NCI-H510A treated with DMSO at 0.1 percent for 48 hours (cell line): ENCODE results near the gene DNAJB9.
"Not testable (repeated sequence)": the region's sequence is repeated elsewhere in the genome, so short reads cannot be mapped to it uniquely, and the experiment has no call there.

Experiments used
- DNase-seq: peaks from one replicate; lab custom pipeline; 2025; lab: John Stamatoyannopoulos, UW

DNAJB9 gene

DNA sequence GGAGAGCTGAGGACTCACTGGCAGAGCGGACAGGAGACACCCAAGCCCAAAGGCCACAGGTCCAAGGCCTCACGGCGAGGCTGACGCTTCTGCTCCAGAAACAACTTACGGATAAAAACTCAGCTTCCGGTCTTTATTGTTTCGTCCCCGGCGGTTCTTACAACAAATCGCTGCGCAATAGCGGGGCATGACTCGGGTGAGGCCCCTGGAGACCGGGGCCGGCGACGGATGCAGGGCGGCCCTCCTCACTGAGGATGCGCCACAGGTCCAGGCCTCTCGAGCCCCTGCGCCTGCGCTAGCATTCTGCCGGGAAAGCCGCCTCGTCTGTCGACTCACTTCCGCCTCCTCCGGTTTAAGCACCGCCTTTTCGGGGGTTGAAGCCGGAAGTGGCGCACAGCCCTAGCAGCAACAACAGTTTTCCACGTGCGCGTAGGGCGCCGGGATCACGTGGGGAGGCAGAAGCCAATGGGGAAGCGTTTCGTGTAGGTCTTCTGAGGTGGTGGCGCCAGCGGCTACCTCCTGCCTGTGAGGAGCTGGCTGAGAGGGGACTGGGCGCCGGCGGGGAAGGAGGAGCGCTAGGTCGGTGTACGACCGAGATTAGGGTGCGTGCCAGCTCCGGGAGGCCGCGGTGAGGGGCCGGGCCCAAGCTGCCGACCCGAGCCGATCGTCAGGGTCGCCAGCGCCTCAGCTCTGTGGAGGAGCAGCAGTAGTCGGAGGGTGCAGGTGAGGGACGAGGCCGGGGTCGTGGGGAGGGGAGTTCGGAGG, at the start of gene DNAJB9, which contains the start of gene THAP5:
Gene DNAJB9 (plus strand): TSS at position 494 of the 765 bp plus-strand sequence. CDS start 1,853 bp downstream, outside the sequence.
Gene THAP5 (minus strand): TSS at position 326 of the 765 bp plus-strand sequence. CDS start 137 bp downstream, at position 189.
- peak; percentile 85 for DNase-seq

DNA sequence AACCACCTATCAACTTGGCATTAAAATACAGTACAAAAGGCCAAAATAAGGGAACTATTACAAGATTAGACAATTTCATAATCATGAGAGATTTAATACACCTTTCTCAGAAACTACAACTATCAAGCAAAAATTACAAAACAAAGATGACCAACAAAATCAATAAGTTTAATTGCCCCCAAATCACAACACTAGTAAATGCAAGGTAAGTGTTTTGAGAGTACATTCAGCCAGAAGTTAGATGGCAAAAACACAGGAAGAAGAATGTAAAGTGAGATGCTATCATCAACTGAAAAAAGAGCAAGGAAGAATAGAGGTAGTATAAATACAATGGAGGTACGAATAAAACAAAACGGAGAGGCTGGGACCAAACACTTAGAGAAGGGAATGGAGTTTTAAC, 46.9 kb upstream of the DNAJB9 start:
- DNase-seq, result no peak

- DNase-seq, result peak; percentile 53
Observed at GRCh38 chr7:108525327-108525984, 44.2 kb upstream of the DNAJB9 start.

GRCh38 chr7:108525985-108526767, 43.5 kb upstream of the DNAJB9 start, which contains the start of gene PNPLA8:
TSS of gene PNPLA8 (minus strand) at chr7:108526135. CDS start at chr7:108515491, 10,644 bp downstream.
- DNase-seq, result peak; percentile 98

GRCh38 chr7:108526768-108527017, 43.0 kb upstream of the DNAJB9 start:
- no peak for DNase-seq

GRCh38 chr7:108528183-108528712, 41.4 kb upstream of the DNAJB9 start:
- DNase-seq, result no peak

GRCh38 chr7:108529341-108529740, 40.3 kb upstream of the DNAJB9 start:
- DNase-seq, result no peak

- DNase-seq, result no peak
Observed at GRCh38 chr7:108533712-108534111, 36.0 kb upstream of the DNAJB9 start.

GRCh38 chr7:108535257-108535656, 34.4 kb upstream of the DNAJB9 start:
- DNase-seq, result no peak

GRCh38 chr7:108535744-108536143, 33.9 kb upstream of the DNAJB9 start:
- DNase-seq, result no peak

DNA sequence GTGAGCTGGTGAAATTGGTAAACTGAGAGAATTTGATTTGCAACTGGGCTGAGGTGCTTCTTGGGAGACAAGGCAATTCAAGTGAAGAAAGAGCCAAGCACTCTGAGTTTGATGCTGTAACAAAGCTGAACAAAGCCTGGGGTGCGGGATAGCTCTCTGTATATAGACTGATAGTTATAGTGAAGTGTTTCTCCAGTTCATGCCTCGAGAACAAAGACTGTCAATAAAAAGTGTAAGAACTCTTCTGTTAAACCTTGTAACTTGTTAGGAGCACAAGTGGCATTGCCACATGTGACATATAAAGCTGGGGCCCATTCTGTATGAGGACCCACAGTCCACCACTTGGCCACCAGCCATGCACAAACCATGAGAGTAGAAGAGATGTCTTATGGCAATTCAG, 32.4 kb upstream of the DNAJB9 start:
- no peak for DNase-seq

GRCh38 chr7:108538236-108538635, 31.4 kb upstream of the DNAJB9 start:
- not testable (repeated sequence) for DNase-seq

DNA sequence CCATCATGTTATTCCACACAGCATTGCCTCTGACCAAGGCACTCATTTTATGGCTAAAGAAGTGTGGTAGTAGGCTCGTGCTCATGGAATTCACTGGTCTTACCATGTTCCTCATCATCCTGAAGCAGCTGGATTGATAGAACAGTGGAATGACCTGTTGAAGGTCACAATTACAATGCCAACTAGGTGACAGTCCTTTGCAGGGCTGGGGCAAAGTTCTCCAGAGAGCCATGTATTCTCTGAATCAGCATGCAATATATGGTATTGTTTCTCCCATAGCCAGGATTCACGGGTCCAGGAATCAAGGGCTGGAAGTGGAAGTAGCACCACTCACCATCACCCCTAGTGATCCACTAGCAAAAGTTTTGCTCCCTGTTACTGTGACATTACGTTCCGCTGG, 31.0 kb upstream of the DNAJB9 start:
- not testable (repeated sequence) for DNase-seq

GRCh38 chr7:108541478-108541877, 28.2 kb upstream of the DNAJB9 start:
- DNase-seq, result no peak

GRCh38 chr7:108548141-108548896, 21.4 kb upstream of the DNAJB9 start:
- not testable (repeated sequence) for DNase-seq

DNA sequence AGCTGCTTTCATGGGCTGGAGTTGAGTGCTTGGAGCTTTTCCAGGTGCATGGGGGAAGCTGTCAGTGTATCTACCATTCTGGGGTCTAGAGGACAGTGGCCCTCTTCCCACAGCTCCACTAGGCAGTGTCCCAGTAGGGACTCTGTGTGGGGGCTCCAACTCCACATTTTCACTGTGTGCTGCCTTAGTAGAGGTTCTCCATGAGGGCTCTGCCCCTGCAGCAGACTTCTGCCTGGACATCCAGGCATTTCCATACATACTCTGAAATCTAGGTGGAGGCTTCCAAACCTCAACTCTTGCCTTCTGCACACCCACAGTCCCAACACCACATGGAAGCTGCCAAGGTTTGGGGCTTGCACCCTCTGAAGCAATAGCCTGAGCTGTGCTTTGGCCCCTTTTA, 13.0 kb upstream of the DNAJB9 start:
- DNase-seq, result not testable (repeated sequence)

DNA sequence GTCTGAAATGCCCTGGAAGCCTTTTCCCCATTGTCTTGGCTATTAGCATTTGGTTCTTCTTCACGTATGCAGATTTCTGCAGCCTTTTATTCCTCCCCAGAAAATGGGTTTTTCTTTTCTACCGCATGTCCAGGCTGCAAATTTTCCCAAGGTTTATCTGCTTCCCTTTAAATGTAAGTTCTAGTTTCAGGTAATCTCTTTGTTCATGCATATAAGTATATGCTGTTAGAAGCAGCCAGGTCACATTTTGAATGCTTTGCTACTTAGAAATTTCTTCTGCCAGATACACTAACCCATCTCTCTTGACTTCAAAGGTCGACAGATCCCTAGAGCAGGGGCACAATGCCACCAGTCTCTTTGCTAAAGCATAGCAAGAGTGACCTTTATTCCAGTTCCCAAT, 12.5 kb upstream of the DNAJB9 start:
- no peak for DNase-seq

GRCh38 chr7:108557617-108558016, 12.1 kb upstream of the DNAJB9 start:
- DNase-seq, result no peak

GRCh38 chr7:108559253-108559652, 10.4 kb upstream of the DNAJB9 start:
- no peak for DNase-seq

DNA sequence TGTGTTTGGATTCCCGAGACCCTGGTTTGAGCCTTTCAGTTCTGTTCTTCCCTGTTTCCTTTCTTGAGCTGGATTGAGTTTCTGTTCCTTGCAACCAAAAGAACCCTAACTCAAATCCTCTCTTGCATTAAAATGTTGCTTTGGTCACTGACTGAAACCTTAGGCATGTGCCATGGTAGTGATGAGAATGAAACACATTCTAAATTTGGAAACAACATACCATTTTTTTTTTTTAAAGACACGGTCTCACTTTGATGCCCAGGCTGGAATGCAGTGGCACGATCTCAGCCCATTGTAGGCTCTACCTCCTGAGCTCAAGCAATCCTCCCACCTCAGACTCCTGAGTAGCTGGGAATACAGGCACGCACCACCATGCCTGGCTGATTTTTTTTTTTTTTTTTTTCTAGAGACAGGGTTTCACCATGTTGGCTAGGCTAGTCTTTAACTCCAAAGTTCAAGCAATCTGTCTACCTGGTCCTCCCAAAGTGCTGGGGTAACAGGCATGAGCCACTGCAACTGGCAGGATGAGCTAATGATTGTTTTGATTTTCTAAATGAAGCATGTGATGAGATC, 8.5 kb upstream of the DNAJB9 start:
- no peak for DNase-seq

DNA sequence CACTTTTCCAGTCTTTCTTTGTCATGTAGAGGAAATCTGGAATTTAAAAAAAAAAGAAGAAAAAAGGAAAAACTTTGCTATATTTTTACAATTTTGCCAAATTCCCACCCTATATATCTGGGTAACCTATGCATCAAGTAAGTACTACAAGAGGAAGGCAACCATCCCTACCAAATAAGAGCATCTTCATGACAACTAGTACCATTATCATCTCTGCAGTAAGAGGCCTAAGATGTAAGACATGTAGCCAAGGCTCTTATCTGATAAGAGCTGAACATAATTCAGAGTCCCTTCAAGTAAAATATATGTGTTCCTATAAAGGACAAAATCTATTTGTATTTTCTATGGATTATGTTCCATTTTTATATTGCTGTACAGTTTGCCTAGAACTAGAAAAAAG, 3.7 kb upstream of the DNAJB9 start:
- DNase-seq, result no peak
